Naive B cell (primary cell): Measurements from ENCODE around the gene ATF7IP. TPM values are rescaled to one million over a fixed set of nuclear protein-coding genes. Genes with fewer than 3 reads are reported as not detected.
"Not testable (repeated sequence)": the region's sequence is repeated elsewhere in the genome, so short reads cannot be mapped to it uniquely, and the experiment has no call there.

ENCODE experiments used
- ATAC-seq, 2 donors: fragments of 150-1000 bp; cut with Tn5 transposase; 2 replicates each; pipeline ENCODE4 v1.10.0; 2021; ENCODE audit warnings: low read depth in 2 of 2, mild to moderate bottlenecking in 2 of 2, moderate library complexity in 2 of 2
- DNase-seq: peaks from one replicate; pipeline ENCODE4 v3.0.0; 2022
- H3K27ac Mint-ChIP-seq, 6 donors: one replicate each; pipeline ENCODE4 v1.8.0; 2020 to 2022; ENCODE audit warnings: mild to moderate bottlenecking in 6 of 6, mixed read lengths in 6 of 6, moderate library complexity in 5 of 6, inconsistent platforms in 2 of 6
- H3K27me3 Mint-ChIP-seq, 3 donors: one replicate each; pipeline ENCODE4 v1.8.0; 2021 to 2022; ENCODE audit warnings: mixed read lengths in 3 of 3, mild to moderate bottlenecking in 1 of 3
- H3K36me3 Mint-ChIP-seq, 2 donors: one replicate each; pipeline ENCODE4 v1.8.0; 2020 to 2022; ENCODE audit warnings: mixed read lengths in 2 of 2, inconsistent platforms in 1 of 2, mild to moderate bottlenecking in 1 of 2
- H3K4me1 Mint-ChIP-seq, 3 donors: one replicate each; pipeline ENCODE4 v1.8.0; 2020 to 2022; ENCODE audit warnings: mixed read lengths in 3 of 3, inconsistent platforms in 1 of 3, mild to moderate bottlenecking in 1 of 3, moderate library complexity in 1 of 3
- H3K4me3 Mint-ChIP-seq, 8 donors: one replicate each; pipeline ENCODE4 v1.8.0; 2020 to 2022; ENCODE audit warnings: mild to moderate bottlenecking in 8 of 8, mixed read lengths in 8 of 8, moderate library complexity in 8 of 8, inconsistent platforms in 2 of 8
- H3K9me3 Mint-ChIP-seq, 7 donors: one replicate each; pipeline ENCODE4 v1.8.0; 2020 to 2022; ENCODE audit warnings: mixed read lengths in 7 of 7, mild to moderate bottlenecking in 5 of 7, inconsistent platforms in 2 of 7, moderate library complexity in 1 of 7
- polyA plus RNA-seq, 6 donors: library from polyadenylated mRNA; unstranded; fragments of 300-500 nt; fragmentation: Illumina TruSeq; gene quantifications; one replicate each; pipeline ENCODE4 v1.2.3, GENCODE V29; 2021; ENCODE audit warnings: low read depth in 6 of 6

The ATF7IP gene
- 100 to 1,000 TPM; 192 to 410 (median 247) TPM for polyA plus RNA-seq

GRCh38 chr12:14365294-14366208 is at the start of gene ATF7IP:
ATF7IP (plus strand) TSS chr12:14365682; CDS start chr12:14423916, 58,234 bp downstream.
- Mint-ChIP-seq H3K4me1 (peaks cover 26 to 49% (median 46%) of the 10 kb centered on the region in 3 donors), H3K36me3 (peaks cover 23 to 30% of the 10 kb centered on the region in 2 donors), H3K27ac (peak within 1 kb of the TSS; percentile 86 to 98 (median 94)), H3K27me3 (no peaks in the 10 kb centered on the region), H3K4me3 (peak within 1 kb of the TSS; percentile 74 to 98 (median 92)), H3K9me3 (peaks cover 0 to 46% (median 26%) of the 10 kb centered on the region in 7 donors)
- peak; percentile 65 to 67 for ATAC-seq
- DNase-seq: peak; percentile 97

GRCh38 chr12:14317362-14318146 is 47.9 kb upstream of the ATF7IP start:
- Mint-ChIP-seq H3K4me1 (peaks cover 15 to 42% (median 24%) of the 10 kb centered on the region in 3 donors), H3K9me3 (peaks cover 5 to 23% (median 15%) of the 10 kb centered on the region in 7 donors), H3K4me3 (peak overlapping the region in 1 of 8 donors; percentile 68), H3K36me3 (peaks cover 8 to 12% of the 10 kb centered on the region in 2 donors), H3K27me3 (no peaks in the 10 kb centered on the region), H3K27ac (peak overlapping the region in 4 of 6 donors; percentile 30 to 42 (median 39))
- no peak for ATAC-seq
- DNase-seq: no peak

GRCh38 chr12:14319704-14320427 is 45.6 kb upstream of the ATF7IP start:
- not testable (repeated sequence) for H3K27me3 Mint-ChIP-seq, ATAC-seq, H3K27ac Mint-ChIP-seq, DNase-seq, H3K4me3 Mint-ChIP-seq, H3K36me3 Mint-ChIP-seq
- H3K9me3 Mint-ChIP-seq: peaks cover 1 to 12% (median 3%) of the 10 kb centered on the region in 7 donors
- peaks cover 13 to 32% (median 14%) of the 10 kb centered on the region in 3 donors for H3K4me1 Mint-ChIP-seq

GRCh38 chr12:14322403-14322802 is 43.1 kb upstream of the ATF7IP start:
- Mint-ChIP-seq H3K4me3 (no peak overlapping the region), H3K9me3 (no peaks in the 10 kb centered on the region), H3K4me1 (peaks cover 10 to 22% (median 11%) of the 10 kb centered on the region in 3 donors), H3K27ac (peak overlapping the region in 2 of 6 donors; percentile 3 to 12), H3K36me3 (no peaks in the 10 kb centered on the region), H3K27me3 (no peaks in the 10 kb centered on the region)
- no peak for DNase-seq
- ATAC-seq: no peak

- Mint-ChIP-seq H3K4me3 (no peak overlapping the region), H3K9me3 (peaks cover 0 to 7% (median 4%) of the 10 kb centered on the region in 7 donors)
Measured at GRCh38 chr12:14325716-14326343, 39.7 kb upstream of the ATF7IP start.

GRCh38 chr12:14326699-14327098 is 38.8 kb upstream of the ATF7IP start:
- ATAC-seq: no peak
- no peak for DNase-seq
- Mint-ChIP-seq H3K36me3 (peaks cover 0 to 4% of the 10 kb centered on the region in 2 donors), H3K4me3 (no peak overlapping the region), H3K4me1 (peaks cover 14 to 44% (median 26%) of the 10 kb centered on the region in 3 donors), H3K9me3 (peaks cover 0 to 14% (median 5%) of the 10 kb centered on the region in 7 donors), H3K27ac (peak overlapping the region in 2 of 6 donors; percentile 4 to 47), H3K27me3 (no peaks in the 10 kb centered on the region)

More at GRCh38 chr12:14325716-14326343, 39.7 kb upstream of the ATF7IP start:
- peaks cover 14 to 46% (median 27%) of the 10 kb centered on the region in 3 donors for H3K4me1 Mint-ChIP-seq
- ATAC-seq (no peak), DNase-seq (no peak)
- H3K27ac Mint-ChIP-seq: peak overlapping the region in 1 of 6 donors; percentile 60
- peaks cover 0 to under 1% of the 10 kb centered on the region in 2 donors for H3K36me3 Mint-ChIP-seq
- H3K27me3 Mint-ChIP-seq: no peaks in the 10 kb centered on the region

- peak overlapping the region; percentile 3 to 88 (median 56) for H3K27ac Mint-ChIP-seq
- ATAC-seq (no peak), DNase-seq (no peak)
- peaks cover 9 to 38% (median 20%) of the 10 kb centered on the region in 3 donors for H3K4me1 Mint-ChIP-seq
- H3K9me3 Mint-ChIP-seq: peaks cover 0 to 23% (median 14%) of the 10 kb centered on the region in 7 donors
- no peak overlapping the region for H3K4me3 Mint-ChIP-seq
- peaks cover 2 to 4% of the 10 kb centered on the region in 2 donors for H3K36me3 Mint-ChIP-seq
- H3K27me3 Mint-ChIP-seq: no peaks in the 10 kb centered on the region
Measured at GRCh38 chr12:14327711-14328110, 37.8 kb upstream of the ATF7IP start.

GRCh38 chr12:14332482-14332881 is 33.0 kb upstream of the ATF7IP start:
- peaks cover 4 to 18% of the 10 kb centered on the region in 2 donors for H3K36me3 Mint-ChIP-seq
- peak overlapping the region in 1 of 6 donors; percentile 65 for H3K27ac Mint-ChIP-seq
- no peak for DNase-seq
- peaks cover 0 to 54% (median 26%) of the 10 kb centered on the region in 7 donors for H3K9me3 Mint-ChIP-seq
- H3K4me3 Mint-ChIP-seq: no peak overlapping the region
- peaks cover 6 to 31% (median 18%) of the 10 kb centered on the region in 3 donors for H3K4me1 Mint-ChIP-seq
- no peak for ATAC-seq
- no peaks in the 10 kb centered on the region for H3K27me3 Mint-ChIP-seq

GRCh38 chr12:14340371-14340770 is 25.1 kb upstream of the ATF7IP start:
- Mint-ChIP-seq H3K36me3 (peaks cover 17 to 31% of the 10 kb centered on the region in 2 donors), H3K9me3 (peaks cover 11 to 78% (median 50%) of the 10 kb centered on the region in 7 donors), H3K4me1 (peaks cover 0 to 3% (median 0%) of the 10 kb centered on the region in 3 donors), H3K27ac (peak overlapping the region in 1 of 6 donors; percentile 61), H3K27me3 (no peaks in the 10 kb centered on the region), H3K4me3 (no peak overlapping the region)
- ATAC-seq (no peak), DNase-seq (no peak)

GRCh38 chr12:14351524-14351923 is 14.0 kb upstream of the ATF7IP start:
- not testable (repeated sequence) for ATAC-seq

GRCh38 chr12:14352066-14352465 is 13.4 kb upstream of the ATF7IP start:
- H3K36me3 Mint-ChIP-seq: peaks cover 21 to 37% of the 10 kb centered on the region in 2 donors
- not testable (repeated sequence) for ATAC-seq

More at GRCh38 chr12:14351524-14351923, 14.0 kb upstream of the ATF7IP start:
- H3K9me3 Mint-ChIP-seq: peaks cover 21 to 50% (median 45%) of the 10 kb centered on the region in 7 donors
- not testable (repeated sequence) for H3K4me3 Mint-ChIP-seq, H3K27me3 Mint-ChIP-seq, H3K4me1 Mint-ChIP-seq, DNase-seq
- H3K27ac Mint-ChIP-seq: peak overlapping the region in 1 of 6 donors; percentile 79
- peaks cover 21 to 37% of the 10 kb centered on the region in 2 donors for H3K36me3 Mint-ChIP-seq

GRCh38 chr12:14354665-14355064 is 10.8 kb upstream of the ATF7IP start:
- not testable (repeated sequence) for H3K4me1 Mint-ChIP-seq, H3K27ac Mint-ChIP-seq, DNase-seq, ATAC-seq, H3K27me3 Mint-ChIP-seq, H3K4me3 Mint-ChIP-seq
- Mint-ChIP-seq H3K36me3 (peaks cover 21 to 31% of the 10 kb centered on the region in 2 donors), H3K9me3 (peaks cover 18 to 51% (median 38%) of the 10 kb centered on the region in 7 donors)

More at GRCh38 chr12:14352066-14352465, 13.4 kb upstream of the ATF7IP start:
- not testable (repeated sequence) for H3K27me3 Mint-ChIP-seq, H3K27ac Mint-ChIP-seq, H3K4me1 Mint-ChIP-seq, DNase-seq, H3K4me3 Mint-ChIP-seq
- H3K9me3 Mint-ChIP-seq: peaks cover 21 to 52% (median 45%) of the 10 kb centered on the region in 7 donors
